Esophagus squamous epithelium (tissue), 5 donors: ENCODE measurements around the gene FKBP11. TPM values are rescaled to one million over a fixed set of nuclear protein-coding genes. Genes with fewer than 3 reads are reported as not detected.

Experiments
- DNase-seq: peaks from one replicate; lab custom pipeline; 2025; lab: John Stamatoyannopoulos, UW
- H3K27ac ChIP-seq, 4 donors: fragments of 200-600 bp; sonication (generic); one replicate each; pipeline ENCODE4 v1.5.1; 2016 to 2019; ENCODE audit warnings: mild to moderate bottlenecking in 1 of 4
- H3K27me3 ChIP-seq, 4 donors: fragments of 200-600 bp; sonication (generic); 1 replicate in 3 of 4; 2 replicates in 1 of 4; pipeline versions ENCODE4 v1.5.1 to v1.6.0; 2017 to 2021; ENCODE audit warnings: antibody characterized with exemption in 1 of 4
- H3K36me3 ChIP-seq, 3 donors: fragments of 200-600 bp; sonication (generic); one replicate each; pipeline ENCODE4 v1.5.1; 2016 to 2019
- H3K4me1 ChIP-seq, 3 donors: fragments of 200-600 bp; sonication (generic); one replicate each; pipeline ENCODE4 v1.5.1; 2017 to 2019
- H3K4me3 ChIP-seq, 4 donors: fragments of 200-600 bp; sonication (generic); 1 replicate in 3 of 4; 2 replicates in 1 of 4; pipeline ENCODE4 v1.5.1; 2016 to 2019; ENCODE audit warnings: mild to moderate bottlenecking in 2 of 4, moderate library complexity in 1 of 4
- H3K9me3 ChIP-seq, 3 donors: fragments of 200-600 bp; sonication (generic); one replicate each; pipeline ENCODE4 v1.5.1; 2016 to 2019
- POLR2A ChIP-seq, 4 donors: fragments of 450-650 bp; IDR thresholded peaks; one replicate each; pipeline ENCODE4 v1.6.1; 2017; ENCODE audit warnings: antibody characterized with exemption in 4 of 4, mild to moderate bottlenecking in 4 of 4, moderate library complexity in 3 of 4
- WGBS, 2 donors: methylation state at CpG; one replicate each; pipeline ENCODE4 v1.1.5; 2018; 5-methylcytosine and 5-hydroxymethylcytosine counted together
- intact Hi-C: fragments of 100-400 bp; cut with DNase I; formaldehyde crosslinking; loops from one replicate; pipeline ENCODE4 v1.15.0; 2022
- total RNA-seq, 4 donors: library from RNA; depleted of rRNA; stranded (reverse); fragments of >200 nt; gene quantifications; one replicate each; pipeline ENCODE4 v1.1.0, GENCODE V29; 2016
- TF ChIP-seq, protein P1 (sequence below), 6 experiments: fragments of 450-650 bp in 4 of 6; fragments of 200-600 bp in 2 of 6; sonication (generic) in 2 of 6; IDR thresholded peaks; one replicate each; pipeline ENCODE4 v1.5.1; 2016 to 2019; ENCODE audit warnings: antibody characterized with exemption in 6 of 6, mild to moderate bottlenecking in 4 of 6, moderate library complexity in 4 of 6
- donor health status: DM: yes; HTN: yes; CAD: no.

FKBP11 gene
- total RNA-seq, 4 donors from 2014 or later, result 9.5 to 28.6 (median 11.8) TPM

- Histone ChIP-seq H3K36me3 (no peaks in the 10 kb centered on the region), H3K4me3 (no peak overlapping the region), H3K27ac (no peak overlapping the region), H3K4me1 (peaks cover 8 to 11% (median 9%) of the 10 kb centered on the region in 3 donors), H3K27me3 (peaks cover 0 to 26% (median 0%) of the 10 kb centered on the region in 4 donors), H3K9me3 (no peaks in the 10 kb centered on the region)
- no peak for TF ChIP-seq POLR2A (IDR thresholded peaks at IDR 0.05)
- TF ChIP-seq, protein P1, sequence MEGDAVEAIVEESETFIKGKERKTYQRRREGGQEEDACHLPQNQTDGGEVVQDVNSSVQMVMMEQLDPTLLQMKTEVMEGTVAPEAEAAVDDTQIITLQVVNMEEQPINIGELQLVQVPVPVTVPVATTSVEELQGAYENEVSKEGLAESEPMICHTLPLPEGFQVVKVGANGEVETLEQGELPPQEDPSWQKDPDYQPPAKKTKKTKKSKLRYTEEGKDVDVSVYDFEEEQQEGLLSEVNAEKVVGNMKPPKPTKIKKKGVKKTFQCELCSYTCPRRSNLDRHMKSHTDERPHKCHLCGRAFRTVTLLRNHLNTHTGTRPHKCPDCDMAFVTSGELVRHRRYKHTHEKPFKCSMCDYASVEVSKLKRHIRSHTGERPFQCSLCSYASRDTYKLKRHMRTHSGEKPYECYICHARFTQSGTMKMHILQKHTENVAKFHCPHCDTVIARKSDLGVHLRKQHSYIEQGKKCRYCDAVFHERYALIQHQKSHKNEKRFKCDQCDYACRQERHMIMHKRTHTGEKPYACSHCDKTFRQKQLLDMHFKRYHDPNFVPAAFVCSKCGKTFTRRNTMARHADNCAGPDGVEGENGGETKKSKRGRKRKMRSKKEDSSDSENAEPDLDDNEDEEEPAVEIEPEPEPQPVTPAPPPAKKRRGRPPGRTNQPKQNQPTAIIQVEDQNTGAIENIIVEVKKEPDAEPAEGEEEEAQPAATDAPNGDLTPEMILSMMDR (IDR thresholded peaks at IDR 0.05), result no peak
- WGBS, 2 donors, result 52 to 81% methylated on average over 3 of the region's 3 CpGs
- DNase-seq, result no peak
- intact Hi-C loops, result loop anchor here (2.0 kb wide), 1 partner anchor 37 kb away; the partner anchor contains the start of gene DDX23
Measured at GRCh38 chr12:48889679-48890078, 35.6 kb downstream of the FKBP11 start.

GRCh38 chr12:48883305-48884161 is 41.8 kb downstream of the FKBP11 start:
- TF ChIP-seq, protein P1 (IDR thresholded peaks at IDR 0.05), result no peak
- no peak for TF ChIP-seq POLR2A (IDR thresholded peaks at IDR 0.05)
- WGBS, 2 donors, result 53 to 59% methylated on average over 9 to 13 of the region's 13 CpGs
- peak overlapping the region in 3 of 4 donors; percentile 7 to 36 (median 34) for H3K27ac ChIP-seq
- no peaks in the 10 kb centered on the region for H3K9me3 ChIP-seq
- peaks cover 0 to 24% (median 3%) of the 10 kb centered on the region in 3 donors for H3K4me1 ChIP-seq
- H3K36me3 ChIP-seq, result no peaks in the 10 kb centered on the region
- no peak for DNase-seq
- peaks cover 0 to 45% (median 0%) of the 10 kb centered on the region in 4 donors for H3K27me3 ChIP-seq
- intact Hi-C loops, result no loop called here
- H3K4me3 ChIP-seq, result no peak overlapping the region

- H3K9me3 ChIP-seq, result no peaks in the 10 kb centered on the region
- intact Hi-C loops, result no loop called here
- 73 to 89% methylated on average over 2 to 3 of the region's 3 CpGs for WGBS, 2 donors
- H3K4me3 ChIP-seq, result no peak overlapping the region
- no peak for DNase-seq
- TF ChIP-seq, protein P1 (IDR thresholded peaks at IDR 0.05), result no peak
- TF ChIP-seq POLR2A (IDR thresholded peaks at IDR 0.05), result no peak
- peaks cover 0 to 45% (median 0%) of the 10 kb centered on the region in 4 donors for H3K27me3 ChIP-seq
- H3K27ac ChIP-seq, result peak overlapping the region in 3 of 4 donors; percentile 7 to 36 (median 34)
- peaks cover 0 to 24% (median 3%) of the 10 kb centered on the region in 3 donors for H3K4me1 ChIP-seq
- no peaks in the 10 kb centered on the region for H3K36me3 ChIP-seq
Measured at GRCh38 chr12:48882972-48883304, 42.4 kb downstream of the FKBP11 start.

DNA sequence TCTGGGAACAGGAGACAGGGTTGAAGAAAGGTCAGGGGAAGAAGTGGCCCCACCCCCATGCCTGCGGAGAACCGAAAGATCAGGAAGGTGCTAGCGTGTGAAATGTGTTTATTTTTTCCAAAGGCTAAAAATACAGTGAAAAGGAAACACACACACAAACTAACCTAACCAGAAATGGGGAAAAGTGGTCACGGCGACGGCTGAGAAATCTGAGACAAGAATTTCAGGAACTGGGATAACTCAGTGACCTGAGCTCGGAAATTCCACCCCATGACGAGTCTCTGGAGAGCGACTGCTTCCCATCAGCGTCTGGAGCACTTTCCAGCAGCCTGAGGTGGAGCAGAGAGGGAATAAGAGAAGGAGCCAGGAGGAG is 43.0 kb downstream of the FKBP11 start:
- Histone ChIP-seq H3K27me3 (peaks cover 0 to 45% (median 0%) of the 10 kb centered on the region in 4 donors), H3K4me1 (peaks cover 0 to 24% (median 3%) of the 10 kb centered on the region in 3 donors), H3K27ac (peak overlapping the region in 3 of 4 donors; percentile 7 to 59 (median 36)), H3K4me3 (peak overlapping the region in 2 of 4 donors; percentile 5 to 29), H3K36me3 (no peaks in the 10 kb centered on the region), H3K9me3 (no peaks in the 10 kb centered on the region)
- TF ChIP-seq, protein P1 (IDR thresholded peaks at IDR 0.05), result no peak
- no peak for TF ChIP-seq POLR2A (IDR thresholded peaks at IDR 0.05)
- intact Hi-C loops, result no loop called here
- WGBS, 2 donors, result 20 to 38% methylated on average over 10 of the region's 10 CpGs
- no peak for DNase-seq

DNA sequence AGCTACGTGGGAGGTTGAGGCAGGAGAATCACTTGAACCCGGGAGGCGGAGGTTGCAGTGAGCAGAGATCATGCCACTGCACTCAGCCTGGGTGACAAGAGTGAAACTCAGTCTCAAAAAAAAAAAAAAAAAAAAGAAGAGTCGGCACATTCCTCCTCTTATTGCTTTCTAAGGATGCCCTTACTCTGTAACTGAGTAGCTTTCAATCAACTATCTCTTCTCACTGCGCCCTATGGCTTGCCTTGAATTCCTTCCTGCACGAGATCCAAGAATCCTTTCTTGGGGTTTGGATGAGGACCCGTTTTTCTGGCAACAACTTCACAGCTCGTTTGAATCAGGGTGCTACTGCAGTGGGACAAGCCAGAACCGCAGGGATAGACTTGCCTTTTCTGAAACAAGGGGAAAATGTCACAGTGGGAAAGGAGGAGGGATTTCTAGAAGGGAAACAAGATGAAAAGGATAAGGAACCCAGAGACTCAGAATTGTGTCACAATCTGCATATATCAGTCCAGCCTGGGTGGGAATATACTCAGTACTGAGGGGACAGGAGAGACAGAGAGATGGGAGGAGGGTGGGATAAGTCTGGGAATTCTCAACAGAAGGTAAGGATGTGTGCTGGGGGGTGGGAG is 43.5 kb downstream of the FKBP11 start:
- Histone ChIP-seq H3K9me3 (no peaks in the 10 kb centered on the region), H3K4me1 (peaks cover 0 to 24% (median 3%) of the 10 kb centered on the region in 3 donors), H3K27me3 (peaks cover 0 to 45% (median 0%) of the 10 kb centered on the region in 4 donors), H3K4me3 (peak overlapping the region in 2 of 4 donors; percentile 5 to 29), H3K36me3 (no peaks in the 10 kb centered on the region), H3K27ac (peak overlapping the region in 1 of 4 donors; percentile 36)
- no peak for DNase-seq
- TF ChIP-seq, protein P1 (IDR thresholded peaks at IDR 0.05), result no peak
- TF ChIP-seq POLR2A (IDR thresholded peaks at IDR 0.05), result no peak
- intact Hi-C loops, result no loop called here
- WGBS, 2 donors, result 38 to 43% methylated on average over 7 to 9 of the region's 9 CpGs
